Activated CD4-positive, alpha-beta T cell treated with anti-CD3 and anti-CD28 coated beads, Interleukin-2, amount 50 U/mL, for 1 hour (primary cell): ENCODE measurements around the gene CHD5.

Source experiments
- DNase-seq: peaks from one replicate; pipeline ENCODE4 v3.0.0-alpha.2; 2020

CHD5 gene

DNA sequence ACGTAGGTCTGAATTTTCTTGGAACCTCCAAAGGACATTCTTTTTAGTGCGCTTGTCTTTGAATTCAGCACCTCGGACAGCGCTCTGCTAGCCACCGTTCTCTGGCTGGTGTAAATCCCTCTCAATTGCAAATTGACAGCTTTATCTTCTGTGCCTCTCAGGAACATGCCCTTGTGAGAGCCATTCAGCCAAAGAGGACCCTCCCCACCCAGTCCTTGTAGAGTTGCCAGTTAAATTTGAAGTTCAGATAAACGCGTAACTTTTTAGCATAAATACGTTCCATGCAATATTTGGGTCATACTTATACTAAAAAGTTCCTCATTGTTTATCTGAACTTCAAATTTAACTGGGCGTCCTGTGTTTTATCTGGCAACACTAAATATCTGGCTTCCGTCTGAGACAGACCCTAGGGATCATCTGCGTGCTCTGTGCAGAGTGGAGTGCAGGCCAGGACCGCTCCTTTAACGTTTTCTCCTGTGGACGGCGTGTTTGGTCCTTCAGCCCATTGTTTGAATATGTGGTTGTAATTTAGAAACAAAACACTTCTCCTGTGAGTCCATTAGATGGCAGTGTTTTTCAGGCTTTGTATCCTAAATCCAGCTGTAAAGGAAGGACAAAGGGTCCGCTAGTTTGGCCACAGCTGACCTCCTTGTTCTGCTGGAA lies 127.4 kb downstream of the CHD5 start:
- DNase-seq, result peak; percentile 48
